Natural killer cell (primary cell): ENCODE results near the gene RILP. TPM values are rescaled to one million over a fixed set of nuclear protein-coding genes. Genes with fewer than 3 reads are reported as not detected.

ENCODE experiments used
- ATAC-seq, 3 donors: fragments of 150-1000 bp in 2 of 3; fragments of 200-7000 bp in 1 of 3; cut with Tn5 transposase; 1 replicate in 1 of 3; 2 replicates in 2 of 3; pipeline ENCODE4 v1.10.0; 2021; ENCODE audit warnings: mild to moderate bottlenecking in 2 of 3, moderate library complexity in 2 of 3
- DNase-seq, 2 donors: peaks; one replicate each; pipeline versions ENCODE4 v3.0.0 to v3.0.0-alpha.2; 2013 to 2021; ENCODE audit warnings: mixed read lengths in 1 of 2
- H3K27ac ChIP-seq: one replicate; pipeline ENCODE4 v1.5.1; 2013; ENCODE audit warnings: mild to moderate bottlenecking, low read length
- H3K27me3 ChIP-seq: one replicate; pipeline ENCODE4 v1.6.1; 2013; ENCODE audit warnings: low read length; ENCODE audit not compliant: control insufficient read depth, insufficient read depth
- H3K36me3 ChIP-seq: one replicate; pipeline ENCODE4 v1.6.1; 2013; ENCODE audit warnings: low read length; ENCODE audit not compliant: control insufficient read depth, insufficient read depth
- H3K4me1 ChIP-seq: one replicate; pipeline ENCODE4 v1.6.1; 2013; ENCODE audit warnings: low read length; ENCODE audit not compliant: control insufficient read depth, insufficient read depth
- H3K4me3 ChIP-seq: one replicate; pipeline ENCODE4 v1.5.1; 2013; ENCODE audit warnings: low read length
- H3K9me3 ChIP-seq: one replicate; pipeline ENCODE4 v1.6.1; 2013; ENCODE audit warnings: low read length; ENCODE audit not compliant: control insufficient read depth, insufficient read depth
- H3K27ac Mint-ChIP-seq, 2 donors: one replicate each; pipeline ENCODE4 v1.8.0; 2022; ENCODE audit warnings: mild to moderate bottlenecking in 2 of 2, mixed read lengths in 2 of 2, moderate library complexity in 1 of 2
- H3K27me3 Mint-ChIP-seq, 2 donors: one replicate each; pipeline ENCODE4 v1.8.0; 2022; ENCODE audit warnings: low read depth in 2 of 2, mixed read lengths in 2 of 2
- H3K36me3 Mint-ChIP-seq: one replicate; pipeline ENCODE4 v1.8.0; 2022; ENCODE audit warnings: mixed read lengths
- H3K4me1 Mint-ChIP-seq, 2 donors: one replicate each; pipeline ENCODE4 v1.8.0; 2022; ENCODE audit warnings: mixed read lengths in 2 of 2
- H3K4me3 Mint-ChIP-seq: one replicate; pipeline ENCODE4 v1.8.0; 2022; ENCODE audit warnings: mild to moderate bottlenecking, moderate library complexity, mixed read lengths
- H3K9me3 Mint-ChIP-seq, 2 donors: one replicate each; pipeline ENCODE4 v1.8.0; 2022; ENCODE audit warnings: mixed read lengths in 2 of 2
- WGBS: methylation state at CpG from one replicate; pipeline ENCODE4 v1.1.7; 2013; ENCODE audit warnings: missing lambda C conversion rate; ENCODE audit not compliant: insufficient coverage; 5-methylcytosine and 5-hydroxymethylcytosine counted together
- intact Hi-C: fragments of 100-400 bp; cut with micrococcal nuclease; formaldehyde crosslinking; loops from one replicate; pipeline ENCODE4 v1.14.2; 2022
- total RNA-seq, 4 donors: library from RNA; stranded (reverse); fragments of 120-200 nt in 1 of 4; gene quantifications; one replicate each; pipeline versions ENCODE4 v1.2.3 to v1.2.4, GENCODE V29; 2013 to 2022
- TF ChIP-seq, protein P1 (sequence below): fragments of 200-600 bp; IDR thresholded peaks from one replicate; pipeline ENCODE4 v1.8.0; 2022; ENCODE audit warnings: antibody characterized with exemption

Gene RILP
- total RNA-seq, 3 donors from 2014 or later (not counting 1 experiment from before 2014, with no cell fraction given): 2.3 to 5.1 (median 4.0) TPM

DNA sequence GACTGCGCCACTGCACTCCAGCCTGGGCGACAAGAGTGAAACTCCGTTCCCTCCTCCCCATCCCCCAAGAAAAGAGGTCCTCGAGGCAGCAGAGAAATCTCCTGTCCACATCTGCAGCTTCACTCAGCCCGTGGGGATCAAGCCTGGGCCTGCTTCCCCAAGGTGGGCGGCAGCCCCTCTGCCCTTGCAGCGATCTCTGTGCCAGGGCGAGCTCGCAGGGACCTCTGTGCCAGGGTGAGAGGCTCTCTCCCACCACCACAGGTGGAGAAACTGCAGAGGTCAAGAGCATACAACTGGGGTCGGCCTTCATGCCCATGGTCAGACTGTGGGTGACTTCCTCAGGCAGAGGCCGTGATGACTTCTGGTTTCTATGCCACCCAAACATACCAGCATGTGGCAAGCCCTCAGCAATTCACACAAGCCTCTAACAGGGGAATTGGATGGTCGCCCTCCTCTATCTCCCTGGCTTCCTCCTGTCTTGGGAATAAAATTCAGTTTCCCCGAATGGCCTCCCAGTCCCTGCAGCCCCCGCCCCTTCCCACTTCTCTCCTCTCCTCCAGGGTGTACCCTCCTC, 26.5 kb downstream of the RILP start:
- ATAC-seq (no peak), DNase-seq (no peak)
- Mint-ChIP-seq H3K36me3 (no peaks in the 10 kb centered on the region), H3K27me3 (peaks cover 0 to 20% of the 10 kb centered on the region in 2 donors), H3K27ac (no peak overlapping the region), H3K4me3 (no peak overlapping the region), H3K9me3 (no peaks in the 10 kb centered on the region), H3K4me1 (peaks cover 5 to 9% of the 10 kb centered on the region in 2 donors)
- Histone ChIP-seq H3K27me3 (no peaks in the 10 kb centered on the region), H3K9me3 (no peaks in the 10 kb centered on the region), H3K4me3 (no peak overlapping the region), H3K36me3 (peaks cover 2% of the 10 kb centered on the region), H3K4me1 (peaks cover 21% of the 10 kb centered on the region), H3K27ac (no peak overlapping the region)
- TF ChIP-seq, protein P1, sequence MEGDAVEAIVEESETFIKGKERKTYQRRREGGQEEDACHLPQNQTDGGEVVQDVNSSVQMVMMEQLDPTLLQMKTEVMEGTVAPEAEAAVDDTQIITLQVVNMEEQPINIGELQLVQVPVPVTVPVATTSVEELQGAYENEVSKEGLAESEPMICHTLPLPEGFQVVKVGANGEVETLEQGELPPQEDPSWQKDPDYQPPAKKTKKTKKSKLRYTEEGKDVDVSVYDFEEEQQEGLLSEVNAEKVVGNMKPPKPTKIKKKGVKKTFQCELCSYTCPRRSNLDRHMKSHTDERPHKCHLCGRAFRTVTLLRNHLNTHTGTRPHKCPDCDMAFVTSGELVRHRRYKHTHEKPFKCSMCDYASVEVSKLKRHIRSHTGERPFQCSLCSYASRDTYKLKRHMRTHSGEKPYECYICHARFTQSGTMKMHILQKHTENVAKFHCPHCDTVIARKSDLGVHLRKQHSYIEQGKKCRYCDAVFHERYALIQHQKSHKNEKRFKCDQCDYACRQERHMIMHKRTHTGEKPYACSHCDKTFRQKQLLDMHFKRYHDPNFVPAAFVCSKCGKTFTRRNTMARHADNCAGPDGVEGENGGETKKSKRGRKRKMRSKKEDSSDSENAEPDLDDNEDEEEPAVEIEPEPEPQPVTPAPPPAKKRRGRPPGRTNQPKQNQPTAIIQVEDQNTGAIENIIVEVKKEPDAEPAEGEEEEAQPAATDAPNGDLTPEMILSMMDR: no peak
- intact Hi-C loops: no loop called here
- 91% methylated on average over 14 of the region's 14 CpGs for WGBS

DNA sequence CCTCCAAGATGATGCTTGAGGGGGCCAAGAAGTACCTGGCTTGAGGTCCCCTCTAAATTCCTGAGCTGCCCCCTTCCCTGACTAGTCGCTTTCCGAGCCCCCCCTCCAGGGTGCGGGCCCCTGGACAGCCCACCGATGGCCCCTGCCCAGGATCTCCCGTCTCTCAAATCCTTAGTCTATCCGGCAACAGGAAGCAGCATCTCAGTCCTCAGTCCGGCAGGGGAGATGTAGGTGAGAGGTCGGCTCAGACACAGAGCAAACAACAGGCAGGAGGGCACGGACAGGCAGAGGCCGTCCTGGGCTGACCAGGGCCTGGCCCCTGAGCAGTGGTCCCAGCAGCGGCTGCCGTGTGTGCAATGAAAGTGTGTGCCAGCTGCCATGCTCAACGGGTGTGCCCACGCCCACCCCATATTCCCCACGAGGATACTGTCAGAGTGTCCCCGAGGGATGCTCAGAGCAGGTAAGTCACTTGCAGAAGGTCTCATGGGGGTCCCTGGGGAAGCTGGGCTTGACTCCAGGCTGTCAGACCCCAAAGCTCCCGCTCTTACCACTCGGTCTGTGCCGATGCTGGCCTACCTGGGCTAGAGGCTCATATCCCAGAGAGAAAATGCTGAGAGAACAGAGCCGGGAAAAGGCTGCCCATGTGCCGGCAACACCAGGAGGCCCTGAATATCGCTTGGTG, 28.3 kb downstream of the RILP start:
- Mint-ChIP-seq H3K9me3 (no peaks in the 10 kb centered on the region), H3K4me3 (no peak overlapping the region), H3K4me1 (peaks cover 0 to 5% of the 10 kb centered on the region in 2 donors), H3K27ac (no peak overlapping the region), H3K27me3 (peaks cover 0 to 14% of the 10 kb centered on the region in 2 donors), H3K36me3 (no peaks in the 10 kb centered on the region)
- no peak overlapping the region for H3K27ac ChIP-seq
- H3K9me3 ChIP-seq: no peaks in the 10 kb centered on the region
- intact Hi-C loops: no loop called here
- TF ChIP-seq, protein P1: no peak
- DNase-seq: no peak
- no peak for ATAC-seq
- no peak overlapping the region for H3K4me3 ChIP-seq
- peaks cover 2% of the 10 kb centered on the region for H3K36me3 ChIP-seq
- 91% methylated on average over 22 of the region's 22 CpGs for WGBS
- no peaks in the 10 kb centered on the region for H3K27me3 ChIP-seq
- H3K4me1 ChIP-seq: peaks cover 6% of the 10 kb centered on the region

DNA sequence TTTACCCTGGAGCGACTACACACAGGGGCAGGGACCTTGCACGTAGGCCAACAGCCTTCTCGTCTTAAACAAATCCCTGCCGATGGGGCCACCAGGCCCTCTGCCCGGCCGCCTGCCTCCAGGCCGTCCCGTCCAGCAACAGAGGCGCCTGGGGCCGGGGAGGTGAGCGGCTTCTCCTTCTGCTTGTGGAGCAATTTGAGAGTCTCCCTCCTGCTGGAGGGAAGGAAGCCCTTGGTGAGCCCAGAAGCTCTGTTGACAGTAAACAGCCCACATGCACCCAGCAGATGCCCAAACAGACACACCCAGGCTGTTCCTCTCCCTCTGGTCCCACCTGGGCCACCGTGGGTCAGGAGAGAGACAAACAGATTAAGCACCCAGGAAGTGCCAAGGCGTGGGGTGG, 29.2 kb downstream of the RILP start:
- peaks cover 1% of the 10 kb centered on the region for H3K4me1 ChIP-seq
- H3K4me3 Mint-ChIP-seq: no peak overlapping the region
- H3K4me3 ChIP-seq: no peak overlapping the region
- no peaks in the 10 kb centered on the region for H3K36me3 Mint-ChIP-seq
- ATAC-seq: no peak
- DNase-seq: no peak
- H3K36me3 ChIP-seq: peaks cover 2% of the 10 kb centered on the region
- peaks cover 0 to 5% of the 10 kb centered on the region in 2 donors for H3K27me3 Mint-ChIP-seq
- peaks cover 0 to 5% of the 10 kb centered on the region in 2 donors for H3K4me1 Mint-ChIP-seq
- H3K9me3 ChIP-seq: no peaks in the 10 kb centered on the region
- no peaks in the 10 kb centered on the region for H3K9me3 Mint-ChIP-seq
- intact Hi-C loops: no loop called here
- TF ChIP-seq, protein P1: no peak
- no peaks in the 10 kb centered on the region for H3K27me3 ChIP-seq
- H3K27ac Mint-ChIP-seq: no peak overlapping the region
- 89% methylated on average over 13 of the region's 13 CpGs for WGBS
- H3K27ac ChIP-seq: no peak overlapping the region
